GM19328 (cell line): ENCODE results near the gene ALPG.
"Not testable (repeated sequence)": the region's sequence is repeated elsewhere in the genome, so short reads cannot be mapped to it uniquely, and the experiment has no call there.

Experiments used
- ATAC-seq: cut with Tn5 transposase; IDR thresholded peaks from one replicate; pipeline ENCODE4 v1.9.1; 2021; ENCODE audit warnings: mild to moderate bottlenecking, moderate library complexity; ENCODE audit not compliant: unreplicated experiment

The ALPG gene

DNA sequence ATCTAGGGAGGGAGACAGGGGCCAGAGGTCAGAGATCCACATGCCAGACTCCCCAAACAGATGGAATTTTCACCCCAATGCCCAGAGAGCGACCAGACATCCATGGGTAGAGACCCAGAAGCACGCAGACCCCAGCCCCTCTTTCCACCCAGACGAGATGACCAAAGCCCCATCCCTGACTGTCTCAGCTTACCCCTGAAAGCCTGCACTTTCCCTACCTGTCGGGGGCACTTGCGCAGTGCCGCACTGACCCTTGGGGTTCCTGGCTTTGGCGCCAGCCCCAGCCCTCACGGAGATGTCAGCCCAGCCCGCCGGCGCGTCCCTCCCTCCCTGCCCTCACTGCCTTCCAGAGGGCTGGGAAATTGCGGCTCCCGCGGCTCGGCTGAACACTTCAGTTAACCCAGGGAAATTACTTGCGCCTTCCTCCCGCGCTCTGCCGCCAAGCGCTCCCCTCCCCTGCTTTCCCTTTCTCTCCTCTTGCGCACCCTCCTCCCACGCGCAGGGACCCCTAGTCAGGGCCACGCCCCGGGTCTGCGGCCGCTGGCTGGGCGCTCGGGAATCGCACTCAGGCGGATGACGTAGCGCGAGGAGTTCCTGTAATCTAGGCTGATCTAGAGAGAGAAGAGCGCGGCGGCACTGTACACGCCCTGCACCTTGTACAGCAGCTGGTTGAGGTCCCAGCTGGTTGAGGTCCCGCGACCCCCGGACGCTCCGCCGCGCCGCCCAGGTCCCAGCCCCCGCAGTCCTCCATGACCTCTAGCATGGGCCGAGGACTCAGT is 12.0 kb downstream of the ALPG start:
- no peak for ATAC-seq

DNA sequence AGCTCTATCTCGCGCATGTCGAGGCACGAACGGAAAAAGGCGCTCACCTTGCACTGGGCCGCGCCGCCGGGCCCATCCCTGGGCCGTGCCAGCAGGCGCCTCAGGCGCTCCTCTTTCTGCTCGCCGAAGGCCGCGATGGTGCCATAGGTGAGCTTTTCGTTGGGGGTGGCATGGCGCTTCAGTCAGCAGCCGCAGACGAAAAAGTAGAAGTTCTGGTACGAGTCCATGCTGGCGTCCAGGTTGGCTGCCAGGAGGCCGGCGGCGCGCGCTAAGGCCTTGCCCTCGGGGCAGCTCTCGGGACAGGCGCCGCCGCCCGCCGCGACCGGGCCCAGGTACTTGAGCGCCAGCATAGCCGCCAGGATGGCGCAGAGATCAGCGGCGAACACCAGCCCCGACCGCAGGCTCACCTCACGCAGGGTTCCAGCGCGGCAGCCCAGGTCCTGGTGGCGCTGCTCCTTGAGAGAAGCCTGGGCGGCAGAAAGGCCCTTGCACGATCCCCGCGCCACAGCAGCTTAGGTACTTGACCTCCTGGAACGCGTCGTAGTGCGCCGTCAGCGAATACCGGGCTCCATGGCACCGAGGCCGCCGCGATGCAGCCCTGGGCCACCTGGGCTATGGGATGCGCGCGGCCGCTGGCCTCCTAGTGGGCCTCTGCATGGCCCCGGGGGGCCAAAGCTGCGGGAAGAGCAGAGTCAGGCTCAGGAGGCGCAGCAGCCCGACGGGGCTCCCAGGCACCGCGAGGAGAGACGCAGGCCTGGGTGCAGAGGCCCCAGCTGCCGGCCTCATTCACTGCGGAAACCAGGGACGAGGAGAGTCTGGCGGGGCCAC is 12.8 kb downstream of the ALPG start:
- no peak for ATAC-seq

DNA sequence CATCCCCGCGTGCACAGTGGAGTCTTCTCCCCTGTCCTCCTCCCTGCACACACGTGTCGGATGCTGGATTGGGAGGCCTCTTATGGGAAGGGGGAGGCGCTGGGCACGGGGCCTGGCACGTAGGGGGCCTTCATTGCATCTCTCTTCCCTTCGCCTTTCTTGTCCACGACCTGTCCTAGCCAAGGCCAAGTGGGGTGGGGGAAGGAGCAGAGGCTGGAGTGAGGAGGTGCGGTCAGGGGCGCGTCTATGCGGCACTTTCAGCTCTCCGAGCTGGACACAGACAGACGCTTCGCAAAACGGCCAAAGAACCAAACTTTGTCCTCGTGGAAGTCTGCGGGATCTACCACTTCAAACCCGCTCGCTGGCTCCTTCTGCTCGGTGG is 13.4 kb downstream of the ALPG start:
- ATAC-seq: no peak

DNA sequence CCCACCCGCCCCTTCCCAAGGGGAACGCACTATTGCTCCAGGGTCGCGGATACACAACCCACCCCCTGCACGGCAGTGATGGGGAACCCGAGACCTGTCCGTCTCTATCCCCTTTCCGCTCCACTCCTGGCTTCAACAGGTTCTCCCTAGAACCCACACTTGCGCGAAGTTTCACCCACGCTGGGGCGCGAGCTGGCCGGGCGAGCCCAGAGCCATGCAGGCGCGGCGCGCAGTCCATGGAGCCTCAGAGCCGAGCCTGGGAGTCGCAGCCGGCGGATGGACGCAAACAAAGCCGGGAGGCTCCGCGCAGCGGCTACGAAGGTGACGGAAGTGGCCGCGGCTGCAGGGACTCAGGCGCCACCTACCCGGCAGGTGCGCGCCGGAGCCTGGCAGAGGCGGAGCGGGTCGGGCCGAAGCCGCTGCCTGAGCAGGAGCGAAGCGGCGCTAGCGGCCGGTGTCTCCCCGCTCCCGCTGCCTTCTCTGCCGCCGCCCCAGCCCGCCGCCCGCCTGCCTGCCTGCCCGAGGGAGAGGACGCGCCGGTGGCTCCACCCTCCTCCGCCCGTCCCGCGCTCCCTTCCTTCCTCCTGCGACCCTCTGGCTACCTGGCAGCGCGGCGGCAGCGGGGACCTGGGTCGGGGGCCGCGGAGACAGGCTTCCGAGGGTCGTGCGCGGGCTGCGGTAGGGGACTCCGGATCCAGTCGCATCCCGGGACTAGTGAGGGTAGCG is 14.0 kb downstream of the ALPG start:
- ATAC-seq: no peak

DNA sequence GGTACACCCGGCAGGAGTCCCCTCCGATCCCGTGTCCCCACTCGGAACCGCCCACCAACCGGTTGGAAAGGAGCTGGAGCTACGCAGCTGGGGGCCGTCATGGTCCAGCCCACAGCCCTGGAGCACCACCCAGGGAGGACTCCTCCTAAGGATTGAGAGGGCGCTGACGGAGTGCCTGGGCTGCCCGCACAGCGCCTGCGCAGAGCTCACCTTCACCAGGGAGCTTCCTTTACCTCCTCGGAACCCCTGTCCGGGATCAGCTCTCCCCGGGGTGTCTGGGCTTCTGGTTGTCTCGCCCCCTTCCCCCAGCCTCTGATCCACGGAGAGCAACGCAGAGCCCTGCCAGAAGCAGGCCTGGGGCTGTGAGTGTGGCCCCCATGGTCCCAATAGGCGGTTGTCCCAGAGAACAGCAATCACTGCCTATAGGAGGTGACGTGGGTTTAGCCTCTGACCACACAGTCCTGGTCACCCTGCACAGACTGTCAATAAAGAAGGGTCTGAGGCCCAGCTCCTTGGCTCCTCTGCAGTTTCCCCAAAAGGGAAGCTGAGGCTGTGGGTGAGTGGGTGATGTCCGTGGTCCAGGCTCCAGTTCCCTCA is 14.6 kb downstream of the ALPG start:
- ATAC-seq: no peak

DNA sequence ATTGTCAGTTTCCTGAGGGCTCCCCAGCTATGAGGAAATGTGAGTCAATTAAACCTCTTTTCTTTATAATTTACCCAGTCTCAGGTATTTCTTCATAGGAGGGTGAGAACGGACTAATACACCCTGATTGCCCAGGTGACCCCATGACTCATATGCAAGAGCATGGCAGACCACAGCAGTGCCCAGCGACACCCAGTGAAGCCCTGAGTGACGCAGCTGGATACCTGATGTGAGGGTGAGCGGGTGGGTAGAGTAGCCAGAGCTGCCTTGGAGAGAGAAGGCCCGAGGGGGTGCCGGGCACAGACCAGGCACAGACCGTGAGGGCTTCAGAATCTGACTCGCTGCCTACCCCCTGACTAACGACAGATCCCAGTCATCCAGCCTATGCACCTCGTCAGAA is 15.4 kb downstream of the ALPG start:
- no peak for ATAC-seq

DNA sequence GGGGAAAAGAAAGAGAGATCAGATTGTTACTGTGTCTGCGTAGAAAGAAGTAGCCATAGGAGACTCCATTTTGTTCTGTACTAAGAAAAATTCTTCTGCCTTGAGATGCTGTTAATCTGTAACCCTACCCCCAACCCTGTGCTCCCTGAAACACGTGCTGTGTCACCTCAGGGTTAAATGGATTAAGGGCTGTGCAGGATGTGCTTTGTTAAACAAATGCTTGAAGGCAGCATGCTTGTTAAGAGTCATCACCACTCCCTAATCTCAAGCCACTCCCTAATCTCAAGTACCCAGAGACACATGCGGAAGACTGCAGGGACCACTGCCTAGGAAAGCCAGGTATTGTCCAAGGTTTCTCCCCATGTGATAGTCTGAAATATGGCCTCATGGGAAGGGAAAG is 16.4 kb downstream of the ALPG start:
- ATAC-seq: not testable (repeated sequence)

DNA sequence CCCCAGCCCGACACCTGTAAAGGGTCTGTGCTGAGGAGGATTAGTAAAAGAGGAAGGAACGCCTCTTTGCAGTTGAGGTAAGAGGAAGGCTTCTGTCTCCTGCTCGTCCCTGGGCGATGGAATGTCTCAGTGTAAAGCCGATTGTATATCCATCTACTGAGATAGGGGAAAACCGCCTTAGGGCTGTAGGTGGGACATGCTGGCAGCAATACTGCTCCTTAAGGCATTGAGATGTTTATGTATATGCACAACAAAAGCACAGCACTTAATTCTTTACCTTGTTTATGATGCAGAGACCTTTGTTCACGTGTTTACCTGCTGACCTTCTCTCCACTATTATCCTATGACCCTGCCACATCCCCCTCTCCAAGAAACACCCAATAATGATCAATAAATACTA is 16.8 kb downstream of the ALPG start:
- not testable (repeated sequence) for ATAC-seq

DNA sequence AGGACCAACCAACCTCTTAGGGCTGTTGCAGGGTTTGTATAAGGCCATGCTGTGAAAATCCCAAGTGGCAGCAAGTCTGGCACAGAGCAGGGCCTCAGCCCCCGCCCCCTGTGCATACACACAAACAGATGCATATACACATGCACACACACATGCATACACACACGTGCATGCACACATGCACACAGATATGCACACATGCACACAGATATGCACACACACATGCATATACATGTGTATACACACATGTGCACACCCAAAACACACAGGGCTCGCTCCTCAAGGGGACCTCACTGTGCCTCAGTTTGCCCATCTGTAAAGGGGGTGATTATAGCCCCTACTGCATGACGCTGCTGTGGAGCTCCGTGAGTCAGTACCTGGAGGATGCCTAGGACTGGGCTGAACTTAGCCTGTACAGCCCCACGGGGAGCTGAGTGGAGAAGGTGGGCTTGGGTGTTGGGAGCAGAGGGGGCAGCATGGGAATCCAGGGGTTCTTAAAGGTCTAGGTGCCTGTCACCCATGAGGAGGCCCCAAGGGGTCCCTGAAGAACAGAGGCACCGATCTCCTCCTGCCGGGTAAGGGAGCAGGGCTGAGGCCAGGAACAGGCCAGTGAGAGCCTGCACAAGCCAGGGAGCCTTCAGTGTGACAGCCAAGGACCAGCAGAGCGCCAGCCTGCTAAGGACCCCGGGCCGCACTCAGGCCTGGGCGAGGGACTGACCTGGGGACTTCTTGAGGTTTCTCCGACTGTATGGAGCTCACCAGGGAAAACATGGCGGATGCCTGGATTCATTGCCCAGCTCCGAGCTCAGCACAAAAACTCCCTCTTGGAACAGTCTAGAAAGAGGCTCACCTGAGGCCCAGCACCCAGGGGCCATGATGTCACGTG is 25.3 kb downstream of the ALPG start:
- no peak for ATAC-seq

DNA sequence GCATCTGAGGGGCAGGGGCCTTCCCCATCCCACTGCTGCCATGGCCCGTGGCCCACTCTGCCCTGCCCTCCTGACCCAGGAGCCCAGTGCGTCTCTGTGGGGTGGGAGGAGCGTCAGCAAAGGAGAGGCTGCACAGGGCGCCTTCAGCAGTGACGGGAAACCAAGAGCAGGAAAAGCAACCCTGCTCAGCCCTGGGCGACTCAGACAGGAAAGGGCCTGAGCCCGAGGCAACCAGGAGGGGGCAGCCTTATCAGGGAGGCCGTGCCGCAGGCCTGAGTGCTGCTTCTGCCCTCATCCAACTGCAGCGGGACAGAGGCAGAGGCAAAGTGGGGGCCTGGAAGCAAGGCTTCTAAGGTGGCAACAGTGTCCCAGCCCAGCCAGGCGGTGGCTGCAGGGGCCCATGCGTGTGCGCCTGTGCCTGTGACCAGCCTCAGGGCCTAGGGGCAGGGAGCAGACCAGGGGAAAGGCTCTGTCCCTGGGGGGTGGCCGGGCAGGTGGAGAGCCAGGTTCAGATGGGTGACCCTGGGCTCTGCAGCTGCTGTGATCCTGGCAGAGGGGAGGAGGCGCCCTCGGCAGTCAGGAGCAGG is 26.0 kb downstream of the ALPG start:
- ATAC-seq: no peak

DNA sequence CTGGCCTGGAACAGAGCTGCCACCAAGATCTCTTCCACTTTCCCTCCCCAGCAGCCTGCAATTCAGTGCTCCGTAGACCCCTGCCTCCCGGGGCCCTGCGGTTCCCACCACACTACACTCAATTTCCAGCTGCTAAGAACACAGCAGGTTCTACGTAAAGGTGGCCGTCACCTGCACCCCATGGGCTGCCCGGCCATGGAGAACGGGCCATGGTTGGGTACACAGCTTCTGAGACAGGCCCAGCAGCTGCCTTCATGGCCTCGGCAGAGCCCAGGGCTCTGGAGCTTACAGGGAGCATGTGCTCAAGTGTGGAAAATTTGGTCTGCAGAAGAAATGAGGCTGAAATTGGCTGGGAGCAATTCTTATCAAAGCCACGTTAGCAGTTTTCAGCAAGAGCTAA is 27.0 kb downstream of the ALPG start:
- not testable (repeated sequence) for ATAC-seq

DNA sequence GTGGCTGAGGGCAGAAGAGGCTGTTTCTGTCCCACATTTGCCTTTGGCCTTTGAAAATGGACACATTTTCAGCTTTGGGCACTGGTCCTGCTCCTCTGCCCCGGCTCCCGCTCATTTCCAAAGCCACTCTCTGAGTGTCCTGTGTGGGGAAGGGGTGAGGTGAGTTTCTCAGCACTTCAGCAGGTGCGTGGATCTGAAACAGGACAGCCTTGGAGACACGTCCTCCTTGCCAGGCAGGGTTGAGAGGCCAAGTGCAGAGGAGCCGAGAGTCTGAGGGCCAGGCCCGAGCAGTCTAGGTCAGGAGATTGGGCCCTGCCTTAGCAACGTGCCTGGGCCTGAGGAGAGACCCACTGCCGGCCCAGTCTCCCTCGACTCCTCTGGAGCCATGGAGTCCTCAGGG is 27.4 kb downstream of the ALPG start:
- no peak for ATAC-seq

DNA sequence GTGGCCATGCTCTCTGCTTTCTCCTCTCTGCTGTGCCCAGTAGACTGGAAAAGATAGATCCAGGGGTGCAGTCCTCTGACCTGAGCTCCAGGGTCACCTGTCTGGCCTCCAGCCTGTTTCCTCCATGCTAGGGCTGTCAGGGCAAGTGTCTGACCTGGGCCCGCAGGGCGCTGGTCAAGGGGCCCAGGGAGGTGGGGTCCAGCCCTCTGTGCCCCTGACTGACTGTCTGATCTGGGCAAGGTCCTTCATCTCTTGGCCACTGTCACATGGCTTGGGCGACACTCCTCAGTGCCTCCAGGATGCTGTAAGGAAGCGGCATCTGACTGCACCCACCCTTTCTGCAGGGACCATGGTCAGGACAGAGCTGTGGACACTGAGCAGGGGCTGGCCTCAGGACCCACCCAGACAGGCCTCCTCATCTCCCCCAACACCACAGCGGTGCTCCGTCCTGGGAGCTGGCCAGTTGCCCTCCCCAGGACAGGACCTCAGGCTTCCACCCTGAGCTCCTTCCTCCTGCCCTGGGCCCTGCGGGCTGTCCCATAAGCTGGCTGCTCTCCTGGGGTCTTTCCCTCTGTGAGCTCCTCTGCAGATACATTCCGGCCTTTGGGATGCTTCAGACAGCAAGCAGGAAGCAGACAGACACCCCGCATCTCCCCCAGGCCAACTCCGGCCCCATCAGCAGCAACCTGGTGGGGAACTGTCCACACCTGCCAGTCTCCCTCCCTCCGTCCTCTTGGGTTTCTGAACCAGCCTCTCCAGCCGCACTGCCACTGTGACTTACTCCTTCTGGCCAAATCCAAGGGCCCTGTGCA is 28.1 kb downstream of the ALPG start:
- ATAC-seq: no peak

DNA sequence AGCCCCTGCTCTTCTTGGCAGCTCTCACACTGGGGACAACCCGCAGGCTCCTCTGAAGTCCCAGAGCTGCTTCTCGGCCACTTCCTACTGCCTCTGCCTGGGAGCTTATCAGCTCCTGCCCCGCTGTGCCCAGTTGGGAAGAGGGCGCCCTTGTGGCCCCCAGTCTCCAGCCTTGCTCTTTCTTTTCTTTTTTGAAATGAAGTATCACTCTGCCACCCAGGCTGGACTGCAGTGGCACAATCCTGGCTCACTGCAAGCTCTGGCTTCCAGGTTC is 28.7 kb downstream of the ALPG start:
- ATAC-seq: no peak

DNA sequence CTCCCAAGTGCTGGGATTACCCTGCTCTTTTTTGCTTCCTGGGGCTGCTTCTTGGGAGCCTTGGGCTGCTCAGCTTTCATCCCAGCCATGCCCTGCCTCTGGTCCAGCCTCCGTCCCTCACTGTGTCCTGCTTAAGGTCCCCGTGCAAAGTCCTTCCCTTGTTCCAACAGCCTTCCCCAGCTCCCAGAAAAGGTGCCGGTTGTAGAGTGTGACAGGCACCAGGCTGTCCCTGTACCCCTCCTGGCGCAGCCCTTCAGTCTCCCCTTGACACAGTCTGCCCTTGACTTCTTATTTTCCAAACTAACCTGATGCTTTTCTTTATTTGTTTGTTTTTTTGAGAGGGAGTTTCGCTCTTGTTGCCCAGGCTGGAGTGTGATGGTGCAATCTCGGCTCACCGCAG is 29.2 kb downstream of the ALPG start:
- ATAC-seq: no peak

DNA sequence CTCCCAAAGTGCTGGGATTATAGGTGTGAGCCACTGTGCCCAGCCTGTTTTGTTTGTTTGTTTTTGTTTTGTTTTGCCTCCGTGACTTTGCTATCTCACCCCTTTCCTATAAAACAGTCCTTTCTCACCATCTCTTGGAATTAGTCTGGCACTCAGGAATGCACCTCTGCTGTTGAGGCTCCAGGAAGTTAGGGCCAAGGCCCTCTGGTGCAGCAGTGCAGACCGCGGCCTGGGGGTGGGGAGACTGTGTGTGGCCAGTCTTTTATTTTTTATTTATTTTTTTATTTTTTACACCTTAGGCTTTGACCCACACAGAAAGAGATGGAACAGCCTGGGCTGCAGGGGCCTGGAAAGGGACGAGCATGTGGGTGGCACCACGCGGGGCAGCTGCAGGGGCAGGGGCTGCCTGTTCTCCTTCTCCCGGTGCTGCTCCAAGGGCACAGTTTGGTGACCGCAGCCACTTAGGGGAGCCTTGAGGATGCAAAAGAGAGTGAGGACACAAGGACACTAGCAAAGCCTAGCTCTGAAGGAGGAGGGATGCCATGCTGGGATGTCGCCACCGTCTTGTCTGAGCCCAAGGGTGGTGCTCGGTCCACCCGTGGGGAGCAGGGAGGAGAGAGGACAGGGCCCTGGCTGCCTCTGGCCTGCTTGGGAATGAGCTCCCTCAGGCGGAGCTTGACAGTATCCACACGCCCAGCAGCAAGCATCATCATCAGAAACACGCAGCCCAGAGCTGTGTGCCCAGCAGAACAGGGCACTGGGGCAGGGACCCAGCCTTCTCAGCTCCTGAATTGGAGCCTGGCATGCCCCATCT is 29.9 kb downstream of the ALPG start:
- no peak for ATAC-seq

DNA sequence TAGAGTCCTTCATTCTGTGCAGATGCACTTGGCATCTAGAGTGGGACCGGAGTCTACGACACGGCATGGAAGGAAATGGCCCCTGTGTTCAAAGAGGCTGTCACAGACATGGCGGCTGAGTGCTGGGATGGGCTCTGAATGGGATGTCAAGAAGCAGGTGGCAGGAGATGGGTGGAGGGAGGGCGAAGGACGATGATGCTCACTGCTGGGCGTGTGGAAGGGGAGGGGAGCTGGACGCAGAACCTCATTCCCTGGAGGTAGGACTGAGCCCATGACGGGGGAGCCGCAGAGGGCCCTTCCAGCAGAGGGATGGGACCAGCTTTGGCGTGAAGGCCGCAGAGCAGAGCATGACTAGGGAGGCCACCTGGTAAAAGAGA is 30.5 kb downstream of the ALPG start:
- no peak for ATAC-seq

DNA sequence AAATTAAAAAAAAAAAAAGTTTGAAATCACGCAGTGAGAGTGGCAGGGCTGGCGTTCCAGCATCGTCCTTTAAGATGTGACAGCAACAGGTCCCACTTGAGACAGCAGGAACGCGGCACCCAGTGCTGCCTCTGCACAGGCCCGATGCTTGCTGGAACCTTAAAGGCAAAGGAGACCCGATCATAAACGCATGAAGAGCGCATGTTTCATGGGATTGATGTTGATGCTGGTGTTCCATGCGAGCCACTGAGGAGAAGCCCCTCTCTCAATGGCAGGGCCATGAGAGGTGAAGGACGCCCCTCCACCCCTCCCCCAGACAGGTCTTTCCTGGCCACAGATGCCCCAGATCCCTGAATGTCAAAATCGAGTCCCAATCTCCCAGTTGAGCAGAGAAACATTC is 31.4 kb downstream of the ALPG start:
- ATAC-seq: no peak
